ENCODE results near the gene GATA1.

Gene GATA1

DNA sequence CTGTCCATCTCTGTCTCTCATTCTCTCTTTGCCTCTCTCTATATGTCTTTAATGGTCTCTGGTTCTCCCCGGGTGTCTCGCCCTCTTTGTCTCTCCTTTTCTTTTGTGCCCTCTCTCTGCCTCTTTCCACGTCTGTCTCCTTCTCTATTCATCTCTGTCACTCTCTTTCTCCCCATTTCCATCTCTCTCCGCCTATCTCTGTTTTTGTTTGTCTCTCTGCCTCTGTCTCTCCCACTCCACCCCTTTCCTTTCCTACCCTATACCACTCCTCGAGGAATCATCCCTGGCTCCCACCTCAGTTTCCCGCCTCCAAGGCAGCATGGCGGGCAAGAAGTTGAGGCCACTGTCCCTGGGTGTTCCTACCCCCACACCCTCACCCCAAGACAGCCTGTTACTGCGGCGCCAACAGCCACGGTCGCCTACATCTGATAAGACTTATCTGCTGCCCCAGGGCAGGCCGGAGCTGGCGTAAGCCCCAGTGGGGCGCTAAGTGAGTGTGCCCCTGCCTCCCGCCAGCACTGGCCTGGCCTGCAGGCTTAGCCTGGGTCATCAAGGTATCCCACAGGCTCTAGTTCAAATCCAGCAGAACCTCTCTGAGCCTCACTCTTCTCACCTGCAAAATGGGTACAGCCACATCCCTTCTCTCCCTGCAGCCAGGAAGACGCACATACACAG is 713 bp upstream of the GATA1 start:
- no peak for DNase-seq

GRCh38 chrX:48786825-48787504 is 575 bp downstream of the GATA1 start:
- no peak for DNase-seq

DNA sequence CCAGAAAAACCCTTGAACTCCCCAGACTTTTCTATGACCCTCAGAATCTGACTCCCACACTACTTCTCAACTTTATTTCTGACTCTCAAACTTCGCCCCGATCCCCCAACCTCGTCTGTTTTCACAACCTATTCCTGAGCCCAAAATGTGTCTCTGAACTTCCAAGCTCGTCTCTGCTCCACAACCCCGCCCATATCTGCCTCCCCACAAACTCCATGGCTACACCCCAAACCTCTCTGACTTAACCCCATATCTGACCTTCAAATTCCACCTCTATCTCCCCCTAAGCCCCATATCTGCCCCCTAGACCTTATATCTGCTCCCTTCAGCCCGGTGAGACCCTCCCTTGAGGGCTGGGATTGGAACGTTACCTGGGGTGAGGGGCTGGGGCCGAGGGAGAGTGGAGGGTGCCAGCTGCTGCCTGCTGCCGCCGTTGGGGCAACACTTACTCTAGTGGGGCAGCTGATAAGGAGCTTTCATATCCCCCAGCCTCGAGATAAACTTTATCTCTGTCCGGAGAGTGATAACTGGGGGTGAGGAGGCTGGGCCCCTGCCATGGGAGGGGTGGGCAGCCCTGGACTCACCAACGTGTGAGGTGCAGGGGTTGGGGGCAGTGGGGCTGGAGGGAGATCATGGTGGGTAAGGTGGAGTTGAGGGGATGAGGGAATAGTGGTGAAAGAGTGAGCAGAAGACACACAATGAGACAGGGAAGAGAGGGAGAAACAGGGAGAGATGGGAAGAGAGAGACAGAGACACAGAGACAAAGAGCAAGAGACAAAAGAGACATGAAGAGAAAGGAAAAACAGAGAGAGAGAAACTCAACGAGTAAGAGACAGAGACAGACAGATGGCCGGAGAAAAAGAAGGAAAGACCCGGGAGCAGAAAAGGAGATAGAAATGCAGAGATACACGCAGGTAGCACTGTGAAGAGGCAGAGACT is 1.4 kb downstream of the GATA1 start:
- DNase-seq, result no peak

DNA sequence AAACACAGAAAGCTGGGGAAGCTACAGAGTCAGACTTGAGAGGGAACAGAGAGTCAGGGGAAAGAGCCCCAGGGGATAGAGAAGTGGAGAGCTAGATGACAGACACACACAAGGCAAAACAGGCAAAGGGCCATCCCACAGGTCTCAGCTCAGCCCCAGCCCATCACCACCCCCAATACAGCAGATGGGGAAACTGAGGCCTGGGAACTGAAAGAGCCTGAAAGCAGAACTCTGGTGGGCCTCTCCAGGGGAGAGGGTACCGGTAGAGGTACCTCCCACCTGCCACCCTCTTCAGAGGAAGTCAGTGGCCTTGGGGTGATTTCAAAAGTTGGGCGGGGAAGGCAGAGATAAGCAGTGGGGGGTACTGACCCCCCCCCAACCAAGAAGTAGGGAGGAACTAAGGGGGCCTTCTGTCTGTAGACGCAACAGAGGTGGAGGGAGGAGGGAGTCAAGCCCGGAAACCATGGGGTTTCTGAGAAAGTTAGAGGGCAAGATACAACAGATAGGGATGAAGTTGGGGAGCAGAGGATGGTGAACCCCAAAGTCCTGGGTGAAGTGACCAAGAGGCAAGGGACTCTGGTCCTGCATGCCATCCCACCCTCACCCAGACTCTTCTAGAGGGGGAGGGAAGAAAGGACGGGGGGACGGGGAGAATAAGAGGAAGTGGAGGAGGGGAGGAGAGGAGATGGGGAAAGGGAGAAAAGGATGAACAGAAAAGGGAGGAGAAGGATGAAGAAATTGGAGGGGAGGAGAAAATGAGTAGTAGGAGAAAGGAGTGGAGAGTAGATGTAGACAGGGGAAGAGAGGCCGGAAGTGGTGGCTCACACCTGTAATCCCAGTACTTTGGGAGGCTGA is 3.2 kb downstream of the GATA1 start:
- DNase-seq, result no peak

DNA sequence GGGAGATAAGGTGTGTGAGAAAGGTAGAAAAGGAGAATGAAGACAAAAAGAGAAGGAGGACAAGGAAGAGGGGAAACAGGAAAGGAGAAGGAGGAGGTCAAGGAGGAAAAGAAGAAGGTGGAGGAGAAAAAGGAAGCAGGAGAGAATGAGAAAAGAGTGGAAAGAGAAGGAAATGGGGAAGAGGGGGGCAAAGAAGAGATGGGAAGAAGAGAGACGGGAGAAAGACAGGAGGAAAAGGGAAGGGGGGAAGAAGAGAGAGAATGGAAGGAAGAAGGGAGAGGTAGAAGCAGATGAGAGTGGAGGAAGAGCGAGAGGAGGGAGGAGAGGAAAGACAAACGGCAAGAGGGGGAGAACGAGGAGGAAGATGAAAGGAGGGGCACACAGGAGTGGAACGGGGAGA is 4.1 kb downstream of the GATA1 start:
- DNase-seq, result no peak

DNA sequence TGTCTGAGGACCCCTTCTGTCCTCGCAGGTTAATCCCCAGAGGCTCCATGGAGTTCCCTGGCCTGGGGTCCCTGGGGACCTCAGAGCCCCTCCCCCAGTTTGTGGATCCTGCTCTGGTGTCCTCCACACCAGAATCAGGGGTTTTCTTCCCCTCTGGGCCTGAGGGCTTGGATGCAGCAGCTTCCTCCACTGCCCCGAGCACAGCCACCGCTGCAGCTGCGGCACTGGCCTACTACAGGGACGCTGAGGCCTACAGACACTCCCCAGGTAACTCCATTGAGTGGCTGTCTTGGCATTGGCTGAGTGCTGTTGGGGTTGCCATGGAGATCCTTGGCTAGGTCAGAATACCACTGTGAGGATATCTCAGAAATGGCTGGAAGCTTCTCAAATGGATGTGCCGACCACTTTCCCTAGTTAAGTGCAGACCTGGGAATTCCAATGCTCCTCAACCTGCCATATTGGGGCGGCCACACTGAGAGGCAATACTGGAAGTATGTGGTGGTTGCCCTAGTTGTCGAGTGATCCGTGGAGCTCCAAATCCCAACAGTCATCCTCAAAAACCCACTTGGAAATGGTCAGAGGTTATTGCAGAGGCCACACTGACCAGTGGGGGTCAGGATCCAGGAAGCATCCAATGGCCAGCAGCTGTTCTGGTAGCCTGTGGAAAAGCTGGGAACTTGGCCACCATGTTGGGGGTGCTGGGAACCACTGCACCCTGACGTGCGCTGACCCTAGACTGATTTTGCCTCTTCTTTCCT is 4.9 kb downstream of the GATA1 start:
- DNase-seq, result no peak

DNA sequence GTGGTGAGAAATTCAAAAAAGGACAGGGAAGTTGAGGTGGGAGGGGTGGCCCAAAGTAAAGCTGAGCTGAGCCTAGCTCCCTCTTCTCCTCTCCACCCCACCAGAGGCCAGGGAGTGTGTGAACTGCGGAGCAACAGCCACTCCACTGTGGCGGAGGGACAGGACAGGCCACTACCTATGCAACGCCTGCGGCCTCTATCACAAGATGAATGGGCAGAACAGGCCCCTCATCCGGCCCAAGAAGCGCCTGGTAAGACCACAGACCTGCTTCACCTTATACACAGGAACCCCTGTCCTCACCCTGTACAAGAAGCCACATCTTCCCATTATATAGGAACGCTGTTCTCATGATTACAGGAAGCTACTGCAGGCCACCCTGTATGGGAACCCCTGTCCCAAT is 5.8 kb downstream of the GATA1 start:
- DNase-seq, result no peak

DNA sequence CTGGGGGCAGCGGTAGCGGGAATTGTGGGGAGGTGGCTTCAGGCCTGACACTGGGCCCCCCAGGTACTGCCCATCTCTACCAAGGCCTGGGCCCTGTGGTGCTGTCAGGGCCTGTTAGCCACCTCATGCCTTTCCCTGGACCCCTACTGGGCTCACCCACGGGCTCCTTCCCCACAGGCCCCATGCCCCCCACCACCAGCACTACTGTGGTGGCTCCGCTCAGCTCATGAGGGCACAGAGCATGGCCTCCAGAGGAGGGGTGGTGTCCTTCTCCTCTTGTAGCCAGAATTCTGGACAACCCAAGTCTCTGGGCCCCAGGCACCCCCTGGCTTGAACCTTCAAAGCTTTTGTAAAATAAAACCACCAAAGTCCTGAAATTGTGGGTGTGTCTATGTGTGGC is 7.5 kb downstream of the GATA1 start:
- DNase-seq, result no peak

DNA sequence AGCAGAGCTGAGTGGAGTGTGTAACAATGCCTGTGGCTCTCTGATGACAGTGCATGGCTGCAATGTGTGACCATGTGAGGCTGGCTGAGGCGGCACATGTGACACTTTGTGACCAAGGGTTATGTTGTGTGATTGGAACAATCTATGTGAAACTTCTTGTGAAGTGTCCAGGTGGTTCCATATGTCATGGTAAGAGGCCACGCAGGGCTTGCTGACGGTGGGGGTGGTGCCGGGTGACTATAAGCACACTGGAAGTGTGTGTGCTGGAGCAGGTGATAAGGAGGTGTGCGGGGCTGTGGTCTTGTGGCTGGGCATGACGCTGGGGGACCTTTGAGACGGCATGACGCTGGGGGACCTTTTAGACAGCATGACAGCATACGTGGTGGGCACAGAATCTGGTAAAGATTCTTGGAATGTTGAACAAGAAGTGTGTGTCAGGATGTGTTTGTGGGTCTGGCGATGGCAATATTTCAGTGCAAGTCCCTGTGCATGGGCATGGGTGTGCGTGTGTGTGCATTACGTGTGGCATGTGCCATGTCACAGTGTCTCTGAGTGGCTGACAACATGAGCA is 8.0 kb downstream of the GATA1 start:
- DNase-seq, result no peak

DNA sequence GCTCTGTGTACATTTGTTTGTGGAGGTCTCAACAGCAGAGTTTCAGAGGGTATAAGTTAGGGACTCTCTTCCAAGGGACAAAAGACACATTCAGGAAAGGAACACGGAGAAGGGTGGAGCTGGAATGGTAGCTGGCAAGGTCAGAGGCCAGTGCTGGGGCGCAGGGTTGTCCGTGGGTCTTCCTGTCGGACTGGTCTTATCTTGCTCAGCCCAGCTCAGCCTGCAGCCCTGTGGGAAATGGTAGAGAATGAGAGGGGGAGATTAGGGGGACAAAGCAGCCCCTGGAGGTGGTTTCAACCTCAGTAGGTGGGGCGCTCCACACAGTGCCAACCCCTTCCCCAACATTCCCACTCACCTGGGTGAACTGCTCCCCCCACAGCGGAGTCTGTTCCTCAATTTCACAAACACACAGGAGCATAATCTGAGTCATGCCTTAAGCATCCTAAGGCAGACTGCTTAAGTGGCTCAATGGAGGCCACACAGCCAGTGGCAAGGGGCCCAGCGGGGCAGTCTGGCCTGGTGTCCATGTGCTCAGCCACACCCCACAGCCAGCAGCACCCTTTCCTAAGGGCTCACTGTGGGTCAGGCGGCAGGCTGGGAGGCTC is 8.6 kb downstream of the GATA1 start:
- no peak for DNase-seq

- no peak for DNase-seq
Observed at GRCh38 chrX:48798318-48798717, 11.9 kb downstream of the GATA1 start.

GRCh38 chrX:48800574-48801279 is 14.3 kb downstream of the GATA1 start:
- DNase-seq, result no peak

GRCh38 chrX:48801280-48802088 is 15.1 kb downstream of the GATA1 start, which contains the start of gene HDAC6:
Gene HDAC6, plus strand, starts transcription at chrX:48802067. Its CDS starts 626 bp downstream, at chrX:48802693.
- DNase-seq, result peak; percentile 80

GRCh38 chrX:48802089-48802904 is 15.9 kb downstream of the GATA1 start:
- peak; percentile 53 for DNase-seq

- no peak for DNase-seq
Observed at GRCh38 chrX:48802905-48803200, 16.5 kb downstream of the GATA1 start.

- no peak for DNase-seq
Observed at GRCh38 chrX:48806081-48806480, 19.7 kb downstream of the GATA1 start.

- no peak for DNase-seq
Observed at GRCh38 chrX:48813644-48814043, 27.3 kb downstream of the GATA1 start.

- DNase-seq, result no peak
Observed at GRCh38 chrX:48814722-48815121, 28.3 kb downstream of the GATA1 start.

GRCh38 chrX:48815266-48815665 is 28.9 kb downstream of the GATA1 start:
- DNase-seq, result no peak
